ENCODE results near the gene TAF8.

DNA sequence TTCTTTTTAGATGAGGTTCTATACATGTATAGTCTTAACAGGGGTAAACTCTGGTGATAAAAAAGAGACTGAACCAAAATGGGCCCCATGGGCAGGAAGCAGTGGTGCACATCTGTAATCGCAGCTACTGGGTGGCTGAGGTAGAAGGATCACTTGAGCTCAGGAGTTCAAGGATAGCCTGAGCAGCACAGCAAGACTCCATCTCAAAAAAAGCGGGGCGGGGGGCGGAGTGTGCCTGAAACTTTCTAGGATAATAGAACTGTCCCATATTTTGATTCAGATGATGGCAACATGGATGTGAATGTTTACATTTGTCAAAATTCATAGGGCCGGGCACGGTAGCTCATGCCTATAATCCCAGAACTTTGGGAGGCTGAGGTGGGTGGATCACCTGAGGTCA lies 48.8 kb upstream of the TAF8 start:
- TF ChIP-seq, protein P1, sequence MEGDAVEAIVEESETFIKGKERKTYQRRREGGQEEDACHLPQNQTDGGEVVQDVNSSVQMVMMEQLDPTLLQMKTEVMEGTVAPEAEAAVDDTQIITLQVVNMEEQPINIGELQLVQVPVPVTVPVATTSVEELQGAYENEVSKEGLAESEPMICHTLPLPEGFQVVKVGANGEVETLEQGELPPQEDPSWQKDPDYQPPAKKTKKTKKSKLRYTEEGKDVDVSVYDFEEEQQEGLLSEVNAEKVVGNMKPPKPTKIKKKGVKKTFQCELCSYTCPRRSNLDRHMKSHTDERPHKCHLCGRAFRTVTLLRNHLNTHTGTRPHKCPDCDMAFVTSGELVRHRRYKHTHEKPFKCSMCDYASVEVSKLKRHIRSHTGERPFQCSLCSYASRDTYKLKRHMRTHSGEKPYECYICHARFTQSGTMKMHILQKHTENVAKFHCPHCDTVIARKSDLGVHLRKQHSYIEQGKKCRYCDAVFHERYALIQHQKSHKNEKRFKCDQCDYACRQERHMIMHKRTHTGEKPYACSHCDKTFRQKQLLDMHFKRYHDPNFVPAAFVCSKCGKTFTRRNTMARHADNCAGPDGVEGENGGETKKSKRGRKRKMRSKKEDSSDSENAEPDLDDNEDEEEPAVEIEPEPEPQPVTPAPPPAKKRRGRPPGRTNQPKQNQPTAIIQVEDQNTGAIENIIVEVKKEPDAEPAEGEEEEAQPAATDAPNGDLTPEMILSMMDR (IDR thresholded peaks at IDR 0.05) = no peak
- no peak for TF ChIP-seq POLR2AphosphoS5 (IDR thresholded peaks at IDR 0.05)

Data from suprapubic skin (tissue), 3 donors.